Endothelial cell of umbilical vein (primary cell): ENCODE results near the gene PAQR6. TPM values are rescaled to one million over a fixed set of nuclear protein-coding genes. Genes with fewer than 3 reads are reported as not detected.
A peak's percentile ranks its signal among the peaks of the same experiment; 100 is the strongest.

ENCODE experiments used
- BruUV-seq: library from RNA; stranded (reverse); fragments of 400-500 nt; replicated peaks from 2 replicates; lab custom pipeline; 2021; lab: Mats Ljungman, UMichigan
- CTCF ChIA-PET: fragments of 300-600, 350-600 bp; sonication (Branson Sonifier 250); formaldehyde crosslinking; loops from one replicate; lab custom pipeline; 2021; ENCODE audit warnings: antibody characterized with exemption, inconsistent platforms; lab: Charles Lee
- POLR2A ChIA-PET: fragments of 300-600, 350-600 bp; sonication (Branson Sonifier 250); formaldehyde crosslinking; loops from one replicate; lab custom pipeline; 2021; ENCODE audit warnings: antibody characterized with exemption, inconsistent platforms; lab: Charles Lee
- DNase-seq: peaks from one replicate; pipeline ENCODE4 v3.0.0-alpha.2; 2011; ENCODE audit warnings: low read depth, low spot score
- FAIRE-seq: peaks from 2 replicates; lab custom pipeline; 2011; peaks lifted over from hg19 to GRCh38; lab: Jason Lieb, UNC
- H2AFZ ChIP-seq: 2 replicates; pipeline ENCODE4 v1.6.0; 2012; ENCODE audit warnings: low read depth, low read length, control low read depth, inconsistent platforms
- H3K27ac ChIP-seq: 2 replicates; pipeline ENCODE4 v1.5.1; 2011; ENCODE audit warnings: low read depth, mild to moderate bottlenecking, control low read depth, low read length, moderate library complexity; ENCODE audit not compliant: insufficient read depth
- H3K27me3 ChIP-seq, 2 experiments: 2 replicates each; pipeline versions ENCODE4 v1.6.0 to v1.6.1; 2011; ENCODE audit warnings: low read length in 2 of 2, mixed read lengths in 1 of 2; ENCODE audit not compliant: control insufficient read depth in 2 of 2, insufficient read depth in 2 of 2
- H3K36me3 ChIP-seq, 2 experiments: 2 replicates in 1 of 2; 3 replicates in 1 of 2; pipeline ENCODE4 v1.5.1; 2011; ENCODE audit warnings: low read length in 2 of 2, mild to moderate bottlenecking in 1 of 2, moderate library complexity in 1 of 2; ENCODE audit not compliant: control insufficient read depth in 2 of 2, insufficient read depth in 2 of 2; ENCODE audit errors: extremely low read depth in 1 of 2
- H3K4me1 ChIP-seq: 3 replicates; pipeline ENCODE4 v1.5.1; 2011; ENCODE audit warnings: mild to moderate bottlenecking, low read length; ENCODE audit not compliant: control insufficient read depth, insufficient read depth; ENCODE audit errors: extremely low read depth
- H3K4me2 ChIP-seq: 2 replicates; pipeline ENCODE4 v1.6.1; 2011; ENCODE audit warnings: low read length, control low read depth, mixed read lengths; ENCODE audit not compliant: insufficient read depth
- H3K4me3 ChIP-seq, 3 experiments: fragments of 200-600 bp in 1 of 3; sonication (generic), shearing (Covaris generic) in 1 of 3; replicated peaks in 1 of 3; 2 replicates each; pipeline ENCODE4 v1.5.1; 2011 to 2016; ENCODE audit warnings: control low read depth in 3 of 3, low read length in 3 of 3, mild to moderate bottlenecking in 2 of 3, inconsistent platforms in 1 of 3, low read depth in 1 of 3, moderate library complexity in 1 of 3; ENCODE audit not compliant: insufficient read depth in 1 of 3
- H3K79me2 ChIP-seq: 2 replicates; pipeline ENCODE4 v1.6.0; 2012; ENCODE audit warnings: low read length, inconsistent platforms; ENCODE audit not compliant: control insufficient read depth, insufficient read depth
- H3K9ac ChIP-seq: replicated peaks from 2 replicates; pipeline ENCODE3; 2011; ENCODE audit warnings: low read length, control low read depth; ENCODE audit not compliant: insufficient read depth; ENCODE audit errors: extremely low read depth
- H3K9me1 ChIP-seq: replicated peaks from 3 replicates; pipeline ENCODE4 v1.6.0; 2011; ENCODE audit warnings: mild to moderate bottlenecking, low read length; ENCODE audit not compliant: control insufficient read depth, insufficient read depth; ENCODE audit errors: extremely low read depth
- H3K9me3 ChIP-seq: replicated peaks from 2 replicates; pipeline ENCODE4 v1.5.1; 2012; ENCODE audit warnings: low read length, inconsistent platforms; ENCODE audit not compliant: control insufficient read depth, insufficient read depth
- H4K20me1 ChIP-seq: replicated peaks from 2 replicates; pipeline ENCODE3; 2011; ENCODE audit warnings: mild to moderate bottlenecking, low read length; ENCODE audit not compliant: control insufficient read depth, insufficient read depth; ENCODE audit errors: extremely low read depth
- EZH2 ChIP-seq: IDR thresholded peaks from 2 replicates; pipeline ENCODE4 v1.6.1; 2012; ENCODE audit warnings: borderline replicate concordance, low read depth, mild to moderate bottlenecking, moderate library complexity, low read length, inconsistent platforms; ENCODE audit not compliant: severe bottlenecking
- FOS ChIP-seq: IDR thresholded peaks from 2 replicates; pipeline ENCODE4 v1.6.1; 2011; ENCODE audit warnings: mild to moderate bottlenecking, low read length, moderate library complexity, borderline replicate concordance; ENCODE audit not compliant: insufficient read depth
- GATA2 ChIP-seq: IDR thresholded peaks from 2 replicates; pipeline ENCODE4 v1.7.0; 2011; ENCODE audit warnings: low read depth, mild to moderate bottlenecking, moderate library complexity, mixed read lengths, low read length; ENCODE audit not compliant: insufficient read length, insufficient read depth
- JUN ChIP-seq: IDR thresholded peaks from 2 replicates; pipeline ENCODE4 v1.6.1; 2011; ENCODE audit warnings: borderline replicate concordance, low read depth; ENCODE audit not compliant: insufficient read length, insufficient read depth
- MYC ChIP-seq: IDR thresholded peaks from one replicate; pipeline ENCODE4 v1.6.1; 2011; ENCODE audit warnings: mild to moderate bottlenecking, low read depth, low read length
- POLR2A ChIP-seq: IDR thresholded peaks from 2 replicates; pipeline ENCODE4 v1.6.1; 2012; ENCODE audit warnings: low read depth, mild to moderate bottlenecking, control low read depth, low read length
- POLR2AphosphoS5 ChIP-seq: IDR thresholded peaks from 2 replicates; pipeline ENCODE4 v1.6.1; 2012; ENCODE audit warnings: low read depth, mild to moderate bottlenecking, control low read depth, low read length, moderate library complexity; ENCODE audit not compliant: insufficient read depth
- dilution Hi-C: fragments of 300-500 bp; cut with MboI; formaldehyde crosslinking; loops from one replicate; pipeline ENCODE4 v1.15.0; 2019; ENCODE audit warnings: low sequenced_read_pairs; ENCODE audit not compliant: extremely low pct_ligation_motif_present
- intact Hi-C: fragments of 100-400 bp; cut with micrococcal nuclease; formaldehyde crosslinking; loops from one replicate; pipeline ENCODE4 v1.10.0; 2022
- polyA plus RNA-seq, 4 experiments: library from polyadenylated mRNA; depleted of rRNA in 3 of 4; stranded (reverse) in 3 of 4; unstranded in 1 of 4; fragments of >200 nt; gene quantifications; 2 replicates each; pipeline versions ENCODE4 v1.2.1 to v1.2.3, GENCODE V29; 2011 to 2012; ENCODE audit warnings: missing spikeins in 1 of 4
- total RNA-seq: library from RNA; stranded (reverse); gene quantifications from 2 replicates; pipeline ENCODE4 v1.2.3, GENCODE V29; 2021
- TF ChIP-seq, protein P1 (sequence below): IDR thresholded peaks from 2 replicates; pipeline ENCODE4 v1.6.1; 2011; ENCODE audit not compliant: insufficient read depth, insufficient read length
- TF ChIP-seq, protein P2 (sequence below), 2 donors: IDR thresholded peaks; 1 replicate in 1 of 2; 2 replicates in 1 of 2; pipeline ENCODE4 v1.5.1; 2011; ENCODE audit warnings: low read length in 2 of 2, mild to moderate bottlenecking in 2 of 2, moderate library complexity in 2 of 2, control low read depth in 1 of 2, inconsistent platforms in 1 of 2, low read depth in 1 of 2; ENCODE audit not compliant: insufficient read depth in 1 of 2; ENCODE audit errors: extremely low read depth in 1 of 2

PAQR6 gene
- total and polyA plus RNA-seq, 2 donors (not counting 3 experiments of a cell fraction or from before 2014, with no cell fraction given) = 1.6 to 2.2 TPM

DNA sequence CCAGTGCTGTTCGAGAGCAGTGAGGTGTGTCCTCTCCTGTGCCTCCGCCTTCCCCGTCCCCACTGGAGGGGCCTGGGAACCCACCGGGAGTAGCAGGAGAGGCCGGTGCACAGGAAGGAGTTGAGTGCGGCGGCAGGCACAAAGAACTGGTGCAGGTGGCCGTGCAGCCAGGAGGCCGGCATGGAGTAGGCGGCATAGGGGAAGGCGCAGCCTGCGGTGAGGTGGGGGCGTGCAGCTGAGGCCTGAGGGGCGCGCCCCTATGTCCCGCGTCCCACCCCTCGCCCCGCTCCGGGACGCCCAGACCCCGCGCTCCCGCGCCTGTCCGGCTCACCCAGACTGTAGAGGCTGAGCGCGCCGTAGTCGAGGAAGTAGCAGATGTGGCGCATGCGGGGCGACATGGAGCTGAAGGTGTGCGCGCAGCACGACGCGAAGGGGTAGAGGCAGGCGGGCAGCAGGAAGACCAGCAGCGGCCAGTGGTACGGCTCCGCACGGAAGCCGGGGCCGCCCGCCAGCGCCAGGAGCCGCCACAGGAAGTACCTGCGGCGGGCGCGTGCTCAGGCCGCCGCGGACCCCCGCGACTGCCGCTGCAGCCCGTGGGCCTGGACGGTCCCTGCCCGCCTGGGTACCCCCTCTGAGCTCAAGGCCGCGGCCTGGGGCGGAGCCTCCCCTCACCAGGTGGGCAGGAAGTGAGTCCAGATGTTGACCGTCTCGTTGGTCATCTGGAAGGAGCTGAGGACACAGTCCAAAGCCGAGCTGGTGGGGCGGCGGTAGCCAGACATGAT, 2.2 kb downstream of the PAQR6 start:
- POLR2A ChIA-PET = interaction anchor here (1.2 kb wide), 1 partner anchor 12 kb away, joined by 4 read pairs; no protein-coding TSS in a partner anchor
- no TSS peak for BruUV-seq
- H3K9me3 ChIP-seq = no peaks in the 10 kb centered on the region
- dilution Hi-C loops (no loop called here), intact Hi-C loops (no loop called here)
- DNase-seq (peak; percentile 31), FAIRE-seq (peak; percentile 55)
- no peak overlapping the region for H3K27ac ChIP-seq
- no peaks in the 10 kb centered on the region for H4K20me1 ChIP-seq
- CTCF ChIA-PET = interaction anchor here (1.7 to 3.8 kb wide), 3 partner anchors 12 to 100 kb away, joined by 7 to 17 read pairs (median 12); no protein-coding TSS in a partner anchor
- H3K4me2 ChIP-seq = no peak overlapping the region
- no peaks in the 10 kb centered on the region for H3K79me2 ChIP-seq
- H3K4me1 ChIP-seq = peaks cover 6% of the 10 kb centered on the region
- no peaks in the 10 kb centered on the region for H3K9me1 ChIP-seq
- peak overlapping the region; percentile 12 for H2AFZ ChIP-seq
- H3K36me3 ChIP-seq = peaks cover 0 to 18% of the 10 kb centered on the region in 2 experiments
- peaks cover 0 to 4% of the 10 kb centered on the region in 2 experiments for H3K27me3 ChIP-seq
- H3K9ac ChIP-seq = no peak overlapping the region
- TF ChIP-seq POLR2A (no peak), FOS (no peak), POLR2AphosphoS5 (no peak), JUN (no peak), MYC (no peak)
- H3K4me3 ChIP-seq = peak overlapping the region in 1 of 3 experiments; percentile 29

DNA sequence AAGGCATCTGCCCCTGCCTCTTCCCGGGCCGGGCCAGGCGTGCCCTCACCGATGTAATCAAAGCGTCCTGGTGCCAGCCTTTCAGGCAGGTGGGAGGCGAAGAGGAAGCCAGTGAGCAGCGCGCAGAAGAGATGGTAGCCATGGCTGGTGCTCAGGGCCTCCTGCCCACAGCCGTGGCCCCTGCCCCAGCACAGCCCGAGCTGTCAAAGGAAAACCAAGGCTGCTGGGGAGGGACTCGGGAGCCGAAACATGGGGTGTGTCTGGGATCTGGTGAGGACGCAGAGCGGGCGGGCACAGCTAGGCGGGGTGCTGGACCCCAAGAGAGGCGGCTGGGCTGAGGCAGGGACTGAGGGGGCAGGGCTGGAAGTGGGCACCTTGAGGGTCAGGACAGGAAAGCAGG, 3.1 kb downstream of the PAQR6 start:
- Histone ChIP-seq H3K9me3 (no peaks in the 10 kb centered on the region), H3K4me3 (no peak overlapping the region), H3K36me3 (peaks cover 0 to 9% of the 10 kb centered on the region in 2 experiments), H4K20me1 (no peaks in the 10 kb centered on the region), H3K4me1 (peaks cover 6% of the 10 kb centered on the region), H2AFZ (no peak overlapping the region), H3K79me2 (no peaks in the 10 kb centered on the region), H3K27me3 (peaks cover 0 to 4% of the 10 kb centered on the region in 2 experiments), H3K27ac (no peak overlapping the region), H3K9me1 (no peaks in the 10 kb centered on the region), H3K9ac (no peak overlapping the region), H3K4me2 (no peak overlapping the region)
- FAIRE-seq = no peak
- dilution Hi-C loops = no loop called here
- no peak for DNase-seq
- BruUV-seq = no TSS peak
- CTCF ChIA-PET = interaction anchor here (1.0 to 3.8 kb wide), 3 partner anchors 11 to 99 kb away, joined by 4 to 17 read pairs (median 12); no protein-coding TSS in a partner anchor
- POLR2A ChIA-PET = no interaction called here
- intact Hi-C loops = no loop called here
- no peak for TF ChIP-seq POLR2A
- TF ChIP-seq MYC = no peak
- no peak for TF ChIP-seq POLR2AphosphoS5
- no peak for TF ChIP-seq FOS
- TF ChIP-seq, protein P1, sequence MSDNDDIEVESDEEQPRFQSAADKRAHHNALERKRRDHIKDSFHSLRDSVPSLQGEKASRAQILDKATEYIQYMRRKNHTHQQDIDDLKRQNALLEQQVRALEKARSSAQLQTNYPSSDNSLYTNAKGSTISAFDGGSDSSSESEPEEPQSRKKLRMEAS = no peak
- TF ChIP-seq, protein P2, sequence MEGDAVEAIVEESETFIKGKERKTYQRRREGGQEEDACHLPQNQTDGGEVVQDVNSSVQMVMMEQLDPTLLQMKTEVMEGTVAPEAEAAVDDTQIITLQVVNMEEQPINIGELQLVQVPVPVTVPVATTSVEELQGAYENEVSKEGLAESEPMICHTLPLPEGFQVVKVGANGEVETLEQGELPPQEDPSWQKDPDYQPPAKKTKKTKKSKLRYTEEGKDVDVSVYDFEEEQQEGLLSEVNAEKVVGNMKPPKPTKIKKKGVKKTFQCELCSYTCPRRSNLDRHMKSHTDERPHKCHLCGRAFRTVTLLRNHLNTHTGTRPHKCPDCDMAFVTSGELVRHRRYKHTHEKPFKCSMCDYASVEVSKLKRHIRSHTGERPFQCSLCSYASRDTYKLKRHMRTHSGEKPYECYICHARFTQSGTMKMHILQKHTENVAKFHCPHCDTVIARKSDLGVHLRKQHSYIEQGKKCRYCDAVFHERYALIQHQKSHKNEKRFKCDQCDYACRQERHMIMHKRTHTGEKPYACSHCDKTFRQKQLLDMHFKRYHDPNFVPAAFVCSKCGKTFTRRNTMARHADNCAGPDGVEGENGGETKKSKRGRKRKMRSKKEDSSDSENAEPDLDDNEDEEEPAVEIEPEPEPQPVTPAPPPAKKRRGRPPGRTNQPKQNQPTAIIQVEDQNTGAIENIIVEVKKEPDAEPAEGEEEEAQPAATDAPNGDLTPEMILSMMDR (IDR thresholded peaks at IDR 0.05; ENCODE audit: extremely low read depth in 1 of 2, insufficient read depth in 1 of 2, low read depth in 1 of 2, low read length in 2 of 2) = no peak
- TF ChIP-seq JUN = no peak
- TF ChIP-seq EZH2 = no peak
- TF ChIP-seq GATA2 = no peak
